Panc1 (cell line): ENCODE data around the gene CIP2A. TPM values are rescaled to one million over a fixed set of nuclear protein-coding genes. Genes with fewer than 3 reads are reported as not detected.

ENCODE experiments used
- ATAC-seq: fragments of 200-7000 bp; cut with Tn5 transposase; 2 replicates; pipeline ENCODE4 v1.9.1; 2020; ENCODE audit warnings: mild to moderate bottlenecking, moderate library complexity
- BruUV-seq: library from RNA; stranded (reverse); fragments of 400-500 nt; replicated peaks from 2 replicates; lab custom pipeline; 2021; lab: Mats Ljungman, UMichigan
- CTCF ChIA-PET: fragments of 300-600 bp; sonication (Branson Sonifier 250); formaldehyde crosslinking; loops from one replicate; lab custom pipeline; 2022; ENCODE audit warnings: antibody characterized with exemption; lab: Charles Lee
- POLR2A ChIA-PET: fragments of 300-600 bp; sonication (Branson Sonifier 250); formaldehyde crosslinking; loops from one replicate; lab custom pipeline; 2022; ENCODE audit warnings: antibody characterized with exemption; lab: Charles Lee
- DNase-seq: peaks from one replicate; pipeline ENCODE4 v3.0.0-alpha.2; 2010; ENCODE audit warnings: low read depth, low spot score
- H3K27ac ChIP-seq: 2 replicates; pipeline ENCODE4 v1.5.1; 2011; ENCODE audit warnings: mild to moderate bottlenecking, low read length, inconsistent platforms
- H3K27me3 ChIP-seq: fragments of 200-500 bp; sonication (Bioruptor generic); 2 replicates; pipeline ENCODE4 v1.6.0; 2014; ENCODE audit warnings: low read length, inconsistent platforms; ENCODE audit not compliant: control insufficient read depth, insufficient read depth
- H3K36me3 ChIP-seq: fragments of 200-500 bp; sonication (Bioruptor generic); 2 replicates; pipeline ENCODE4 v1.5.1; 2014; ENCODE audit warnings: inconsistent platforms, mild to moderate bottlenecking, low read length, moderate library complexity; ENCODE audit not compliant: control insufficient read depth, insufficient read depth
- H3K4me1 ChIP-seq: 2 replicates; pipeline ENCODE4 v1.5.1; 2011; ENCODE audit warnings: inconsistent platforms, mild to moderate bottlenecking, low read length, moderate library complexity; ENCODE audit not compliant: control insufficient read depth, insufficient read depth
- H3K4me3 ChIP-seq, 2 experiments: 2 replicates each; pipeline ENCODE4 v1.5.1; 2011 to 2012; ENCODE audit warnings: low read depth in 2 of 2, low read length in 2 of 2, mild to moderate bottlenecking in 2 of 2, inconsistent platforms in 1 of 2, moderate library complexity in 1 of 2
- H3K9me3 ChIP-seq: fragments of 200-500 bp; sonication (Bioruptor generic); 2 replicates; pipeline ENCODE4 v1.5.1; 2014; ENCODE audit warnings: low read depth, mild to moderate bottlenecking, inconsistent platforms, low read length, moderate library complexity; ENCODE audit not compliant: control insufficient read depth, insufficient read depth
- CTCF ChIP-seq: fragments of 450-650 bp; IDR thresholded peaks from 2 replicates; pipeline ENCODE4 v1.5.1; 2017; ENCODE audit warnings: mild to moderate bottlenecking
- POLR2AphosphoS5 ChIP-seq: IDR thresholded peaks from 2 replicates; pipeline ENCODE4 v1.6.1; 2012; ENCODE audit warnings: mild to moderate bottlenecking, low read depth, low read length, moderate library complexity
- REST ChIP-seq, 2 experiments: IDR thresholded peaks; 2 replicates each; pipeline ENCODE4 v1.6.1; 2011 to 2012; ENCODE audit warnings: low read depth in 2 of 2, control low read depth in 1 of 2, low read length in 1 of 2, mild to moderate bottlenecking in 1 of 2, moderate library complexity in 1 of 2; ENCODE audit not compliant: insufficient read depth in 1 of 2
- SIN3A ChIP-seq: IDR thresholded peaks from 2 replicates; pipeline ENCODE4 v1.6.1; 2012; ENCODE audit warnings: low read depth, mild to moderate bottlenecking, low read length, moderate library complexity, borderline replicate concordance; ENCODE audit not compliant: insufficient read depth
- TCF7L2 ChIP-seq: IDR thresholded peaks from 2 replicates; pipeline ENCODE4 v1.6.1; 2011; ENCODE audit warnings: mild to moderate bottlenecking, low read depth, low read length, inconsistent platforms
- in situ Hi-C: cut with HindIII; loops from 2 replicates; pipeline ENCODE4 v1.10.0; 2016; ENCODE audit warnings: low sequenced_read_pairs, low pct_unique_long_range_greater_than_20kb
- intact Hi-C: fragments of 100-400 bp; cut with micrococcal nuclease; formaldehyde crosslinking; loops from one replicate; pipeline ENCODE4 v1.10.0; 2022; ENCODE audit not compliant: unreplicated experiment
- total RNA-seq: library from RNA; stranded (reverse); gene quantifications from one replicate; pipeline ENCODE4 v1.2.1, GENCODE V29; 2021; ENCODE audit not compliant: unreplicated experiment

CIP2A gene
- total RNA-seq, 1 experiment from 2014 or later = 52.0 TPM

DNA sequence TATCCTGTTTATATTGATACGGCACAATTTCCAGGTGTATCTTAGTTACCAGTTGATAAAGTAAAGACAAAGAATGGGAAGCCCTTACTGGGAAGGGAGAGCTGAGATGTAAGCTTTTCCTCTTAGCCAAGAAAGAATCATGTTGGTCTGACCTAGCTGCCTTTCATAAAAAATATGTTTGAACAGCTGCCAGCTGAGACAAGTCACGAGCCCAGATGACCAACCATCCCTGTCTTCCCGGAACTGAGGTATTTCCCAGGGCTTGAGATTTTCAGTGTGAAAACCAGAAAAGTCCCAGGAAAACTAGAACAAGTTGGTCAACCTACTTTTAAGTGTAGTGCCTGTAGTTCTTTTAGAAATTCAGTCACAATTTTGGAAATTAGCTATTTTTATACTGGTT lies 75.3 kb downstream of the CIP2A start:
- Histone ChIP-seq H3K4me3 (no peak overlapping the region), H3K36me3 (no peaks in the 10 kb centered on the region), H3K4me1 (no peaks in the 10 kb centered on the region), H3K9me3 (no peaks in the 10 kb centered on the region), H3K27ac (no peak overlapping the region), H3K27me3 (peaks cover 12% of the 10 kb centered on the region; the same call in 1 of the 2 replicates)
- TF ChIP-seq POLR2AphosphoS5 = no peak
- TF ChIP-seq TCF7L2 = no peak
- no peak for TF ChIP-seq CTCF
- no peak for TF ChIP-seq SIN3A
- TF ChIP-seq REST (IDR thresholded peaks at IDR 0.05; ENCODE audit: insufficient read depth in 1 of 2, low read depth in 2 of 2, low read length in 1 of 2) = no peak
- ChIA-PET POLR2A (no interaction called here), CTCF (no interaction called here)
- BruUV-seq = no TSS peak
- no peak for ATAC-seq
- intact Hi-C loops = no loop called here
- in situ Hi-C loops = no loop called here
- DNase-seq = no peak

- intact Hi-C loops = no loop called here
These were observed 76.6 kb downstream of the CIP2A start for GRCh38 chr3:108512671-108513070.

More at GRCh38 chr3:108512671-108513070, 76.6 kb downstream of the CIP2A start:
- ChIA-PET POLR2A (no interaction called here), CTCF (no interaction called here)
- H3K4me1 ChIP-seq = no peaks in the 10 kb centered on the region
- ATAC-seq (no peak), DNase-seq (no peak)
- in situ Hi-C loops = no loop called here
- H3K27ac ChIP-seq = no peak overlapping the region
- H3K36me3 ChIP-seq = no peaks in the 10 kb centered on the region
- no peak overlapping the region for H3K4me3 ChIP-seq
- peaks cover 8% of the 10 kb centered on the region; the same call in 1 of the 2 replicates for H3K27me3 ChIP-seq
- no peaks in the 10 kb centered on the region for H3K9me3 ChIP-seq
- no peak for TF ChIP-seq SIN3A
- TF ChIP-seq POLR2AphosphoS5 = no peak
- TF ChIP-seq CTCF = no peak
- TF ChIP-seq REST (IDR thresholded peaks at IDR 0.05; ENCODE audit: insufficient read depth in 1 of 2, low read depth in 2 of 2, low read length in 1 of 2) = no peak
- TF ChIP-seq TCF7L2 = no peak
- BruUV-seq = no TSS peak
